Endothelial cell of umbilical vein (primary cell): ENCODE results near the gene CARMIL1. TPM values are rescaled to one million over a fixed set of nuclear protein-coding genes. Genes with fewer than 3 reads are reported as not detected.

Experiments used
- BruUV-seq: library from RNA; stranded (reverse); fragments of 400-500 nt; replicated peaks from 2 replicates; lab custom pipeline; 2021; lab: Mats Ljungman, UMichigan
- CTCF ChIA-PET: fragments of 300-600, 350-600 bp; sonication (Branson Sonifier 250); formaldehyde crosslinking; loops from one replicate; lab custom pipeline; 2021; ENCODE audit warnings: antibody characterized with exemption, inconsistent platforms; lab: Charles Lee
- POLR2A ChIA-PET: fragments of 300-600, 350-600 bp; sonication (Branson Sonifier 250); formaldehyde crosslinking; loops from one replicate; lab custom pipeline; 2021; ENCODE audit warnings: antibody characterized with exemption, inconsistent platforms; lab: Charles Lee
- DNase-seq: peaks from one replicate; pipeline ENCODE4 v3.0.0-alpha.2; 2011; ENCODE audit warnings: low read depth, low spot score
- FAIRE-seq: peaks from 2 replicates; lab custom pipeline; 2011; peaks lifted over from hg19 to GRCh38; lab: Jason Lieb, UNC
- H2AFZ ChIP-seq: 2 replicates; pipeline ENCODE4 v1.6.0; 2012; ENCODE audit warnings: low read depth, low read length, control low read depth, inconsistent platforms
- H3K27ac ChIP-seq: 2 replicates; pipeline ENCODE4 v1.5.1; 2011; ENCODE audit warnings: low read depth, mild to moderate bottlenecking, control low read depth, low read length, moderate library complexity; ENCODE audit not compliant: insufficient read depth
- H3K27me3 ChIP-seq, 2 experiments: 2 replicates each; pipeline versions ENCODE4 v1.6.0 to v1.6.1; 2011; ENCODE audit warnings: low read length in 2 of 2, mixed read lengths in 1 of 2; ENCODE audit not compliant: control insufficient read depth in 2 of 2, insufficient read depth in 2 of 2
- H3K36me3 ChIP-seq, 2 experiments: 2 replicates in 1 of 2; 3 replicates in 1 of 2; pipeline ENCODE4 v1.5.1; 2011; ENCODE audit warnings: low read length in 2 of 2, mild to moderate bottlenecking in 1 of 2, moderate library complexity in 1 of 2; ENCODE audit not compliant: control insufficient read depth in 2 of 2, insufficient read depth in 2 of 2; ENCODE audit errors: extremely low read depth in 1 of 2
- H3K4me1 ChIP-seq: 3 replicates; pipeline ENCODE4 v1.5.1; 2011; ENCODE audit warnings: mild to moderate bottlenecking, low read length; ENCODE audit not compliant: control insufficient read depth, insufficient read depth; ENCODE audit errors: extremely low read depth
- H3K4me2 ChIP-seq: 2 replicates; pipeline ENCODE4 v1.6.1; 2011; ENCODE audit warnings: low read length, control low read depth, mixed read lengths; ENCODE audit not compliant: insufficient read depth
- H3K4me3 ChIP-seq, 3 experiments: fragments of 200-600 bp in 1 of 3; sonication (generic), shearing (Covaris generic) in 1 of 3; replicated peaks in 1 of 3; 2 replicates each; pipeline ENCODE4 v1.5.1; 2011 to 2016; ENCODE audit warnings: control low read depth in 3 of 3, low read length in 3 of 3, mild to moderate bottlenecking in 2 of 3, inconsistent platforms in 1 of 3, low read depth in 1 of 3, moderate library complexity in 1 of 3; ENCODE audit not compliant: insufficient read depth in 1 of 3
- H3K79me2 ChIP-seq: 2 replicates; pipeline ENCODE4 v1.6.0; 2012; ENCODE audit warnings: low read length, inconsistent platforms; ENCODE audit not compliant: control insufficient read depth, insufficient read depth
- H3K9ac ChIP-seq: replicated peaks from 2 replicates; pipeline ENCODE3; 2011; ENCODE audit warnings: low read length, control low read depth; ENCODE audit not compliant: insufficient read depth; ENCODE audit errors: extremely low read depth
- H3K9me1 ChIP-seq: replicated peaks from 3 replicates; pipeline ENCODE4 v1.6.0; 2011; ENCODE audit warnings: mild to moderate bottlenecking, low read length; ENCODE audit not compliant: control insufficient read depth, insufficient read depth; ENCODE audit errors: extremely low read depth
- H3K9me3 ChIP-seq: replicated peaks from 2 replicates; pipeline ENCODE4 v1.5.1; 2012; ENCODE audit warnings: low read length, inconsistent platforms; ENCODE audit not compliant: control insufficient read depth, insufficient read depth
- H4K20me1 ChIP-seq: replicated peaks from 2 replicates; pipeline ENCODE3; 2011; ENCODE audit warnings: mild to moderate bottlenecking, low read length; ENCODE audit not compliant: control insufficient read depth, insufficient read depth; ENCODE audit errors: extremely low read depth
- EZH2 ChIP-seq: IDR thresholded peaks from 2 replicates; pipeline ENCODE4 v1.6.1; 2012; ENCODE audit warnings: borderline replicate concordance, low read depth, mild to moderate bottlenecking, moderate library complexity, low read length, inconsistent platforms; ENCODE audit not compliant: severe bottlenecking
- FOS ChIP-seq: IDR thresholded peaks from 2 replicates; pipeline ENCODE4 v1.6.1; 2011; ENCODE audit warnings: mild to moderate bottlenecking, low read length, moderate library complexity, borderline replicate concordance; ENCODE audit not compliant: insufficient read depth
- GATA2 ChIP-seq: IDR thresholded peaks from 2 replicates; pipeline ENCODE4 v1.7.0; 2011; ENCODE audit warnings: low read depth, mild to moderate bottlenecking, moderate library complexity, mixed read lengths, low read length; ENCODE audit not compliant: insufficient read length, insufficient read depth
- JUN ChIP-seq: IDR thresholded peaks from 2 replicates; pipeline ENCODE4 v1.6.1; 2011; ENCODE audit warnings: borderline replicate concordance, low read depth; ENCODE audit not compliant: insufficient read length, insufficient read depth
- MAX ChIP-seq: IDR thresholded peaks from 2 replicates; pipeline ENCODE4 v1.6.1; 2011; ENCODE audit not compliant: insufficient read depth, insufficient read length
- MYC ChIP-seq: IDR thresholded peaks from one replicate; pipeline ENCODE4 v1.6.1; 2011; ENCODE audit warnings: mild to moderate bottlenecking, low read depth, low read length
- POLR2A ChIP-seq: IDR thresholded peaks from 2 replicates; pipeline ENCODE4 v1.6.1; 2012; ENCODE audit warnings: low read depth, mild to moderate bottlenecking, control low read depth, low read length
- POLR2AphosphoS5 ChIP-seq: IDR thresholded peaks from 2 replicates; pipeline ENCODE4 v1.6.1; 2012; ENCODE audit warnings: low read depth, mild to moderate bottlenecking, control low read depth, low read length, moderate library complexity; ENCODE audit not compliant: insufficient read depth
- dilution Hi-C: fragments of 300-500 bp; cut with MboI; formaldehyde crosslinking; loops from one replicate; pipeline ENCODE4 v1.15.0; 2019; ENCODE audit warnings: low sequenced_read_pairs; ENCODE audit not compliant: extremely low pct_ligation_motif_present
- intact Hi-C: fragments of 100-400 bp; cut with micrococcal nuclease; formaldehyde crosslinking; loops from one replicate; pipeline ENCODE4 v1.10.0; 2022
- polyA plus RNA-seq, 4 experiments: library from polyadenylated mRNA; depleted of rRNA in 3 of 4; stranded (reverse) in 3 of 4; unstranded in 1 of 4; fragments of >200 nt; gene quantifications; 2 replicates each; pipeline versions ENCODE4 v1.2.1 to v1.2.3, GENCODE V29; 2011 to 2012; ENCODE audit warnings: missing spikeins in 1 of 4
- total RNA-seq: library from RNA; stranded (reverse); gene quantifications from 2 replicates; pipeline ENCODE4 v1.2.3, GENCODE V29; 2021
- TF ChIP-seq, protein P1 (sequence below), 2 donors: IDR thresholded peaks; 1 replicate in 1 of 2; 2 replicates in 1 of 2; pipeline ENCODE4 v1.5.1; 2011; ENCODE audit warnings: low read length in 2 of 2, mild to moderate bottlenecking in 2 of 2, moderate library complexity in 2 of 2, control low read depth in 1 of 2, inconsistent platforms in 1 of 2, low read depth in 1 of 2; ENCODE audit not compliant: insufficient read depth in 1 of 2; ENCODE audit errors: extremely low read depth in 1 of 2

The CARMIL1 gene
- total and polyA plus RNA-seq, 2 donors (not counting 3 experiments of a cell fraction or from before 2014, with no cell fraction given): 1.3 to 8.7 TPM

GRCh38 chr6:25550631-25551030 is 271.5 kb downstream of the CARMIL1 start:
- H3K4me2 ChIP-seq: no peak overlapping the region
- ChIA-PET POLR2A (no interaction called here), CTCF (no interaction called here)
- H3K27ac ChIP-seq: no peak overlapping the region
- FAIRE-seq: no peak
- intact Hi-C loops: no loop called here
- no peaks in the 10 kb centered on the region for H3K79me2 ChIP-seq
- H3K9ac ChIP-seq: no peak overlapping the region
- TF ChIP-seq POLR2A (no peak), FOS (no peak), JUN (no peak), GATA2 (no peak), MYC (no peak), POLR2AphosphoS5 (no peak), EZH2 (no peak), MAX (no peak)
- TF ChIP-seq, protein P1, sequence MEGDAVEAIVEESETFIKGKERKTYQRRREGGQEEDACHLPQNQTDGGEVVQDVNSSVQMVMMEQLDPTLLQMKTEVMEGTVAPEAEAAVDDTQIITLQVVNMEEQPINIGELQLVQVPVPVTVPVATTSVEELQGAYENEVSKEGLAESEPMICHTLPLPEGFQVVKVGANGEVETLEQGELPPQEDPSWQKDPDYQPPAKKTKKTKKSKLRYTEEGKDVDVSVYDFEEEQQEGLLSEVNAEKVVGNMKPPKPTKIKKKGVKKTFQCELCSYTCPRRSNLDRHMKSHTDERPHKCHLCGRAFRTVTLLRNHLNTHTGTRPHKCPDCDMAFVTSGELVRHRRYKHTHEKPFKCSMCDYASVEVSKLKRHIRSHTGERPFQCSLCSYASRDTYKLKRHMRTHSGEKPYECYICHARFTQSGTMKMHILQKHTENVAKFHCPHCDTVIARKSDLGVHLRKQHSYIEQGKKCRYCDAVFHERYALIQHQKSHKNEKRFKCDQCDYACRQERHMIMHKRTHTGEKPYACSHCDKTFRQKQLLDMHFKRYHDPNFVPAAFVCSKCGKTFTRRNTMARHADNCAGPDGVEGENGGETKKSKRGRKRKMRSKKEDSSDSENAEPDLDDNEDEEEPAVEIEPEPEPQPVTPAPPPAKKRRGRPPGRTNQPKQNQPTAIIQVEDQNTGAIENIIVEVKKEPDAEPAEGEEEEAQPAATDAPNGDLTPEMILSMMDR (IDR thresholded peaks at IDR 0.05; ENCODE audit: extremely low read depth in 1 of 2, insufficient read depth in 1 of 2, low read depth in 1 of 2, low read length in 2 of 2): no peak
- no peak for DNase-seq
- H3K4me1 ChIP-seq: no peaks in the 10 kb centered on the region
- H3K36me3 ChIP-seq: no peaks in the 10 kb centered on the region
- H3K9me3 ChIP-seq: no peaks in the 10 kb centered on the region
- dilution Hi-C loops: no loop called here
- no peak overlapping the region for H3K4me3 ChIP-seq
- no peaks in the 10 kb centered on the region for H4K20me1 ChIP-seq
- H3K9me1 ChIP-seq: no peaks in the 10 kb centered on the region
- no peak overlapping the region for H2AFZ ChIP-seq
- no TSS peak for BruUV-seq
- H3K27me3 ChIP-seq: no peaks in the 10 kb centered on the region
